Measurements from ENCODE around the gene WHRN.

DNA sequence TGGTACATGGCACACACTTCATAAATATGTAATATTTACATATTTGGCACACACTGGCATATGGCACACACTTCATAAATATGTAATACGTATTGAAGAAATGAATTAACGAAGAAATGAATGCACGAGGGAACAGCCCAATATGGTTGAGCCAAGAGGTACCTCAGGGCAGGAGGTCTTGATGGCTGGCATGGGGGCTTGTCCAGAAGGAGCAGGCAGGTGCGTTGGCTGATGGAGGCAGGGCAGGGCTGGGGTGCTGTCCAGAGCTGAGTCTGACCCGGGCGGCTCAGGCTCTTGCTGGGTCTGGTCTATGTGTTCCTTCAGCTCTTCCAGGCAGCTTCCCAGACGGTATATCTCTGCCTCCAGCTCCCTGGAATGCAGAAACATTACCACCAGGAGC, 143.7 kb downstream of the WHRN start:
- TF ChIP-seq, protein P1, sequence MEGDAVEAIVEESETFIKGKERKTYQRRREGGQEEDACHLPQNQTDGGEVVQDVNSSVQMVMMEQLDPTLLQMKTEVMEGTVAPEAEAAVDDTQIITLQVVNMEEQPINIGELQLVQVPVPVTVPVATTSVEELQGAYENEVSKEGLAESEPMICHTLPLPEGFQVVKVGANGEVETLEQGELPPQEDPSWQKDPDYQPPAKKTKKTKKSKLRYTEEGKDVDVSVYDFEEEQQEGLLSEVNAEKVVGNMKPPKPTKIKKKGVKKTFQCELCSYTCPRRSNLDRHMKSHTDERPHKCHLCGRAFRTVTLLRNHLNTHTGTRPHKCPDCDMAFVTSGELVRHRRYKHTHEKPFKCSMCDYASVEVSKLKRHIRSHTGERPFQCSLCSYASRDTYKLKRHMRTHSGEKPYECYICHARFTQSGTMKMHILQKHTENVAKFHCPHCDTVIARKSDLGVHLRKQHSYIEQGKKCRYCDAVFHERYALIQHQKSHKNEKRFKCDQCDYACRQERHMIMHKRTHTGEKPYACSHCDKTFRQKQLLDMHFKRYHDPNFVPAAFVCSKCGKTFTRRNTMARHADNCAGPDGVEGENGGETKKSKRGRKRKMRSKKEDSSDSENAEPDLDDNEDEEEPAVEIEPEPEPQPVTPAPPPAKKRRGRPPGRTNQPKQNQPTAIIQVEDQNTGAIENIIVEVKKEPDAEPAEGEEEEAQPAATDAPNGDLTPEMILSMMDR (IDR thresholded peaks at IDR 0.05) = no peak
- no peak for TF ChIP-seq EZH2 (IDR thresholded peaks at IDR 0.05)
